OCI-LY7 (cell line): ENCODE results near the gene SOAT1. TPM values are rescaled to one million over a fixed set of nuclear protein-coding genes. Genes with fewer than 3 reads are reported as not detected.
"Not testable (repeated sequence)": the region's sequence is repeated elsewhere in the genome, so short reads cannot be mapped to it uniquely, and the experiment has no call there.

Source experiments
- Bru-seq: library from RNA; stranded (reverse); fragments of 400-500 nt; gene quantifications from one replicate; lab custom pipeline; 2021; lab: Mats Ljungman, UMichigan
- BruChase-seq, 2 experiments: library from RNA; stranded (reverse); fragments of 400-500 nt; gene quantifications; one replicate each; lab custom pipeline; 2021; lab: Mats Ljungman, UMichigan
- BruUV-seq: library from RNA; stranded (reverse); fragments of 400-500 nt; replicated peaks from 2 replicates; lab custom pipeline; 2021; lab: Mats Ljungman, UMichigan
- CTCF ChIA-PET: fragments of 300-600 bp; sonication (Branson Sonifier 250); formaldehyde crosslinking; loops from one replicate; lab custom pipeline; 2022; ENCODE audit warnings: antibody characterized with exemption; ENCODE audit not compliant: unreplicated experiment; lab: Charles Lee
- POLR2A ChIA-PET: fragments of 300-600 bp; sonication (Branson Sonifier 250); formaldehyde crosslinking; loops from one replicate; lab custom pipeline; 2022; ENCODE audit warnings: antibody characterized with exemption; lab: Charles Lee
- DNase-seq: peaks from one replicate; pipeline ENCODE4 v3.0.0-alpha.2; 2015; ENCODE audit warnings: low spot score
- H2AFZ ChIP-seq: fragments of 200-600 bp; sonication (generic), shearing (Covaris generic); 2 replicates; pipeline ENCODE4 v1.6.1; 2014; ENCODE audit warnings: mild to moderate bottlenecking, antibody characterized with exemption, low read length, moderate library complexity
- H3K27ac ChIP-seq: fragments of 200-600 bp; sonication (generic); 2 replicates; pipeline ENCODE4 v1.5.1; 2014; ENCODE audit warnings: mixed run types, low read depth, mild to moderate bottlenecking, moderate library complexity, low read length, inconsistent platforms; ENCODE audit not compliant: poor library complexity, severe bottlenecking
- H3K36me3 ChIP-seq: fragments of 200-600 bp; sonication (generic); 2 replicates; pipeline ENCODE4 v1.6.1; 2014; ENCODE audit warnings: mild to moderate bottlenecking, antibody characterized with exemption, low read length, moderate library complexity, mixed read lengths; ENCODE audit not compliant: insufficient read depth
- H3K4me1 ChIP-seq: fragments of 200-600 bp; sonication (generic); 2 replicates; pipeline ENCODE4 v1.5.1; 2014; ENCODE audit warnings: mild to moderate bottlenecking, low read length; ENCODE audit not compliant: insufficient read depth, poor library complexity, severe bottlenecking
- H3K4me2 ChIP-seq: fragments of 200-600 bp; sonication (generic); 2 replicates; pipeline ENCODE4 v1.6.1; 2014; ENCODE audit warnings: mild to moderate bottlenecking, low read length
- H3K4me3 ChIP-seq: fragments of 200-600 bp; sonication (generic); 2 replicates; pipeline ENCODE4 v1.5.1; 2014; ENCODE audit warnings: mild to moderate bottlenecking, low read depth, low read length; ENCODE audit not compliant: poor library complexity, severe bottlenecking
- H3K79me2 ChIP-seq: fragments of 200-600 bp; sonication (generic); 2 replicates; pipeline ENCODE4 v1.6.1; 2016; ENCODE audit warnings: low read depth, mild to moderate bottlenecking, low read length, moderate library complexity, mixed read lengths; ENCODE audit not compliant: insufficient read depth
- H3K9me2 ChIP-seq: fragments of 200-600 bp; sonication (generic); 2 replicates; pipeline ENCODE4 v1.6.1; 2016; ENCODE audit warnings: mild to moderate bottlenecking, low read length, mixed read lengths; ENCODE audit not compliant: insufficient read depth
- H3K9me3 ChIP-seq: fragments of 200-600 bp; sonication (generic); 2 replicates; pipeline ENCODE4 v1.6.1; 2014; ENCODE audit warnings: mild to moderate bottlenecking, mixed run types, low read length, mixed read lengths
- H4K20me1 ChIP-seq: fragments of 200-600 bp; sonication (generic); 2 replicates; pipeline ENCODE4 v1.6.1; 2014; ENCODE audit warnings: mild to moderate bottlenecking, antibody characterized with exemption, low read length, moderate library complexity, mixed read lengths; ENCODE audit not compliant: insufficient read depth
- CTCF ChIP-seq: fragments of 200-600 bp; sonication (generic); conservative IDR thresholded peaks from 2 replicates; pipeline ENCODE4 v1.5.1; 2014; ENCODE audit warnings: mild to moderate bottlenecking, antibody characterized with exemption, low read length, moderate library complexity, mixed read lengths
- EZH2phosphoT487 ChIP-seq: fragments of 200-600 bp; sonication (generic); IDR thresholded peaks from 2 replicates; pipeline ENCODE4 v1.6.1; 2018; ENCODE audit warnings: low read depth, borderline replicate concordance, mild to moderate bottlenecking, mixed run types, antibody characterized with exemption, low read length, moderate library complexity, mixed read lengths
- intact Hi-C: fragments of 100-400 bp; cut with micrococcal nuclease; formaldehyde crosslinking; loops from one replicate; pipeline ENCODE4 v1.10.0; 2022; ENCODE audit not compliant: unreplicated experiment
- long read RNA-seq: library from polyadenylated mRNA; stranded (forward); transcript quantifications from one replicate; pipeline ENCODE4 v2.0.0, GENCODE V29; 2022
- total RNA-seq, 2 experiments: library from RNA; depleted of rRNA in 1 of 2; stranded (reverse); fragments of >200 nt in 1 of 2; shearing (Covaris generic) in 1 of 2; gene quantifications; 2 replicates each; pipeline ENCODE4 v1.2.3, GENCODE V29; 2014 to 2022

The SOAT1 gene
- total RNA-seq (2014; rRNA removed; shearing (Covaris generic)) (8.7 and 11.1 TPM in 2 replicates), total RNA-seq (2022) (29.6 and 34.0 TPM in 2 replicates), Bru-seq, nascent RNA (percentile 78 among the genes with signal in this experiment), BruChase-seq, experiment 1, labeled RNA remaining after a 6-hour chase (percentile 73 among the genes with signal in this experiment), BruChase-seq, experiment 2, labeled RNA remaining after a 2-hour chase (percentile 79 among the genes with signal in this experiment)
- long read RNA-seq, full-length matches to known transcripts: 60 of 63 reads
- long read RNA-seq, partial matches to known transcripts: 2 of 63 reads
- long read RNA-seq, other reads (novel, unspliced or antisense): 1 of 63 reads

- no TSS peak for BruUV-seq
- Histone ChIP-seq H3K4me2 (peak within 1 kb of the TSS; percentile 77), H3K4me3 (peak within 1 kb of the TSS; percentile 80), H3K9me3 (no peaks in the 10 kb centered on the region), H3K4me1 (peaks cover 42% of the 10 kb centered on the region), H4K20me1 (no peaks in the 10 kb centered on the region), H2AFZ (peak within 1 kb of the TSS; percentile 78), H3K9me2 (no peaks in the 10 kb centered on the region), H3K36me3 (peaks cover 10% of the 10 kb centered on the region; the same call in 1 of the 2 replicates), H3K79me2 (peaks cover 41% of the 10 kb centered on the region), H3K27ac (peak within 1 kb of the TSS; percentile 63)
- 0 out of 2 replicates have a peak, but pooled peaks have one; percentile 10 for TF ChIP-seq CTCF
- no peak for TF ChIP-seq EZH2phosphoT487
- ChIA-PET POLR2A (interaction anchor here (0.6 to 2.1 kb wide), 13 partner anchors 9 to 266 kb away, joined by 3 to 12 read pairs (median 4); partner anchors contain the start of genes AXDND1 and TOR3A), CTCF (interaction anchor here (0.6 to 1.3 kb wide), 3 partner anchors 42 to 362 kb away, joined by 3 read pairs; no protein-coding TSS in a partner anchor)
- peak; percentile 97 for DNase-seq
- intact Hi-C loops: loop anchor here (1.0 to 5.0 kb wide), 4 partner anchors 61 to 751 kb away; partner anchors contain the start of genes AXDND1 and FAM20B
Measured at GRCh38 chr1:179293340-179294327, at the start of gene SOAT1. Gene SOAT1 (plus strand): TSS chr1:179293797. CDS start chr1:179302685, 8,888 bp downstream.

GRCh38 chr1:179245426-179245825 is 48.2 kb upstream of the SOAT1 start:
- H3K9me3 ChIP-seq, POLR2A ChIA-PET, H3K4me1 ChIP-seq, CTCF ChIA-PET, H2AFZ ChIP-seq, H3K36me3 ChIP-seq, DNase-seq, intact Hi-C loops, H3K79me2 ChIP-seq, H3K4me3 ChIP-seq, BruUV-seq, H3K27ac ChIP-seq, H3K4me2 ChIP-seq, H4K20me1 ChIP-seq, H3K9me2 ChIP-seq: not testable (repeated sequence)

- H3K79me2 ChIP-seq: no peaks in the 10 kb centered on the region
- no TSS peak for BruUV-seq
- H2AFZ ChIP-seq: no peak overlapping the region
- TF ChIP-seq CTCF: no peak
- TF ChIP-seq EZH2phosphoT487: no peak
- H3K36me3 ChIP-seq: no peaks in the 10 kb centered on the region
- CTCF ChIA-PET: no interaction called here
- H3K4me1 ChIP-seq: no peaks in the 10 kb centered on the region
- DNase-seq: no peak
- no peaks in the 10 kb centered on the region for H4K20me1 ChIP-seq
- H3K9me2 ChIP-seq: no peaks in the 10 kb centered on the region
- H3K4me3 ChIP-seq: no peak overlapping the region
- POLR2A ChIA-PET: interaction anchor here (0.6 to 1.6 kb wide), 3 partner anchors 31 to 65 kb away, joined by 3 to 4 read pairs (median 3); no protein-coding TSS in a partner anchor
- no peak overlapping the region for H3K27ac ChIP-seq
- intact Hi-C loops: no loop called here
- no peaks in the 10 kb centered on the region for H3K9me3 ChIP-seq
- H3K4me2 ChIP-seq: no peak overlapping the region
Measured at GRCh38 chr1:179247923-179248322, 45.7 kb upstream of the SOAT1 start.
